Stomach (tissue), 9 donors: Measurements from ENCODE around the gene SCAF4. TPM values are rescaled to one million over a fixed set of nuclear protein-coding genes. Genes with fewer than 3 reads are reported as not detected.

Experiments
- DNase-seq, 2 donors: peaks; one replicate each; pipeline versions ENCODE4 v3.0.0 to v3.0.0-alpha.2; 2013 to 2019
- H3K27ac ChIP-seq, 5 donors: fragments of 200-600 bp in 4 of 5; sonication (generic) in 4 of 5; one replicate each; pipeline ENCODE4 v1.5.1; 2013 to 2019; ENCODE audit warnings: mild to moderate bottlenecking in 1 of 5, moderate library complexity in 1 of 5
- H3K27me3 ChIP-seq, 3 donors: fragments of 200-600 bp; sonication (generic); one replicate each; pipeline ENCODE4 v1.5.1; 2017 to 2019; ENCODE audit warnings: mixed run types in 1 of 3
- H3K36me3 ChIP-seq, 4 donors: fragments of 200-600 bp; sonication (generic); 1 replicate in 3 of 4; 2 replicates in 1 of 4; pipeline ENCODE4 v1.5.1; 2016 to 2019
- H3K4me1 ChIP-seq, 4 donors: fragments of 200-600 bp; sonication (generic); one replicate each; pipeline ENCODE4 v1.5.1; 2016 to 2019
- H3K4me3 ChIP-seq, 4 donors: fragments of 200-600 bp; sonication (generic) in 3 of 4; one replicate each; pipeline ENCODE4 v1.5.1; 2016 to 2019; ENCODE audit warnings: mild to moderate bottlenecking in 1 of 4
- H3K9me3 ChIP-seq, 4 donors: fragments of 200-600 bp; sonication (generic); one replicate each; pipeline ENCODE4 v1.5.1; 2016 to 2019
- CTCF ChIP-seq, 7 experiments: fragments of 450-650 bp in 4 of 7; fragments of 200-600 bp in 3 of 7; sonication (generic) in 3 of 7; IDR thresholded peaks; one replicate each; pipeline ENCODE4 v1.5.1; 2016 to 2019; ENCODE audit warnings: antibody characterized with exemption in 7 of 7, control low read depth in 2 of 7, mild to moderate bottlenecking in 1 of 7
- EP300 ChIP-seq: sonication (generic); formaldehyde crosslinking; IDR thresholded peaks from one replicate; pipeline ENCODE4 v1.6.1; 2017; ENCODE audit warnings: antibody characterized with exemption
- POLR2A ChIP-seq, 4 donors: fragments of 450-650 bp; IDR thresholded peaks; one replicate each; pipeline ENCODE4 v1.6.1; 2016; ENCODE audit warnings: antibody characterized with exemption in 4 of 4, control low read depth in 2 of 4, mild to moderate bottlenecking in 1 of 4, moderate library complexity in 1 of 4
- POLR2AphosphoS5 ChIP-seq, 3 donors: sonication (generic); formaldehyde crosslinking; IDR thresholded peaks; one replicate each; pipeline ENCODE4 v1.6.1; 2016; ENCODE audit warnings: antibody characterized with exemption in 3 of 3
- WGBS, 5 donors: extraction: QIAGEN DNeasy Blood & Tissue Kit in 3 of 5; methylation state at CpG; one replicate each; pipeline versions ENCODE4 v1.1.5 to v1.1.7; 2013 to 2018; 5-methylcytosine and 5-hydroxymethylcytosine counted together
- intact Hi-C: fragments of 100-400 bp; cut with DNase I; formaldehyde crosslinking; loops from one replicate; pipeline ENCODE4 v1.15.1; 2023; ENCODE audit warnings: low total_unique reads
- polyA plus RNA-seq, 3 donors: library from polyadenylated mRNA; stranded (reverse); fragments of 200-250 nt; gene quantifications; one replicate each; pipeline ENCODE4 v1.2.3, GENCODE V29; 2013
- total RNA-seq, 5 donors: library from RNA; depleted of rRNA; stranded (reverse); fragments of >200 nt; gene quantifications; one replicate each; pipeline versions ENCODE4 v1.1.0 to v1.2.3, GENCODE V29; 2014 to 2016
- donor health status: healthy with polysubstance abuse.
- donor health status: Bipolar disorder and iron deficiency.
- donor health status: healthy.

The SCAF4 gene
- total and polyA plus RNA-seq, 8 donors, result 5.4 to 34.4 (median 13.6) TPM

- H3K4me1 ChIP-seq, result peaks cover 0 to 24% (median 6%) of the 10 kb centered on the region in 4 donors
- DNase-seq, result no peak
- WGBS, 5 donors, result 27 to 60% (median 58%) methylated on average over 3 of the region's 3 CpGs
- H3K27me3 ChIP-seq, result no peaks in the 10 kb centered on the region
- H3K9me3 ChIP-seq, result no peaks in the 10 kb centered on the region
- H3K4me3 ChIP-seq, result no peak overlapping the region
- peaks cover 7 to 44% (median 38%) of the 10 kb centered on the region in 4 donors for H3K36me3 ChIP-seq
- intact Hi-C loops, result no loop called here
- TF ChIP-seq EP300 (no peak), POLR2A (IDR thresholded peaks at IDR 0.05) (no peak), CTCF (IDR thresholded peaks at IDR 0.05) (no peak), POLR2AphosphoS5 (IDR thresholded peaks at IDR 0.05) (no peak)
- no peak overlapping the region for H3K27ac ChIP-seq
Observed at GRCh38 chr21:31673321-31673912, 58.5 kb downstream of the SCAF4 start.

- Histone ChIP-seq H3K9me3 (no peaks in the 10 kb centered on the region), H3K27ac (no peak overlapping the region), H3K27me3 (no peaks in the 10 kb centered on the region), H3K36me3 (peaks cover 16 to 54% (median 51%) of the 10 kb centered on the region in 4 donors), H3K4me3 (no peak overlapping the region), H3K4me1 (peaks cover 0 to 39% (median 9%) of the 10 kb centered on the region in 4 donors)
- DNase-seq, result no peak
- TF ChIP-seq POLR2AphosphoS5 (IDR thresholded peaks at IDR 0.05) (no peak), POLR2A (IDR thresholded peaks at IDR 0.05) (no peak), CTCF (IDR thresholded peaks at IDR 0.05) (no peak), EP300 (no peak)
- 88 to 94% (median 93%) methylated on average over 16 to 17 of the region's 17 CpGs for WGBS, 5 donors
- intact Hi-C loops, result no loop called here
Observed at GRCh38 chr21:31671931-31672330, 60.0 kb downstream of the SCAF4 start.

GRCh38 chr21:31671146-31671716 is 60.7 kb downstream of the SCAF4 start:
- H3K4me1 ChIP-seq, result peaks cover 2 to 46% (median 12%) of the 10 kb centered on the region in 4 donors
- 88 to 91% (median 90%) methylated on average over 12 of the region's 12 CpGs for WGBS, 5 donors

GRCh38 chr21:31670070-31670469 is 61.8 kb downstream of the SCAF4 start:
- H3K4me3 ChIP-seq, result no peak overlapping the region
- H3K4me1 ChIP-seq, result peaks cover 9 to 56% (median 17%) of the 10 kb centered on the region in 4 donors
- 62 to 82% (median 78%) methylated on average over 6 of the region's 6 CpGs for WGBS, 5 donors
- H3K27me3 ChIP-seq, result no peaks in the 10 kb centered on the region
- H3K27ac ChIP-seq, result no peak overlapping the region
- no peak for DNase-seq
- peaks cover 20 to 67% (median 63%) of the 10 kb centered on the region in 4 donors for H3K36me3 ChIP-seq
- no peaks in the 10 kb centered on the region for H3K9me3 ChIP-seq
- TF ChIP-seq CTCF (IDR thresholded peaks at IDR 0.05) (no peak), EP300 (no peak), POLR2A (IDR thresholded peaks at IDR 0.05) (no peak), POLR2AphosphoS5 (IDR thresholded peaks at IDR 0.05) (no peak)
- intact Hi-C loops, result no loop called here

More at GRCh38 chr21:31671146-31671716, 60.7 kb downstream of the SCAF4 start:
- Histone ChIP-seq H3K4me3 (no peak overlapping the region), H3K27ac (no peak overlapping the region), H3K27me3 (no peaks in the 10 kb centered on the region), H3K9me3 (no peaks in the 10 kb centered on the region), H3K36me3 (peaks cover 20 to 61% (median 58%) of the 10 kb centered on the region in 4 donors)
- TF ChIP-seq CTCF (IDR thresholded peaks at IDR 0.05), result no peak
- no peak for TF ChIP-seq POLR2AphosphoS5 (IDR thresholded peaks at IDR 0.05)
- TF ChIP-seq POLR2A (IDR thresholded peaks at IDR 0.05), result no peak
- TF ChIP-seq EP300, result no peak
- DNase-seq, result no peak
- intact Hi-C loops, result no loop called here
